ENCODE data around the gene PTPRK.

- TF ChIP-seq POLR2A (IDR thresholded peaks at IDR 0.05) (no peak), CTCF (IDR thresholded peaks at IDR 0.05) (no peak)
These were observed 520.0 kb downstream of the PTPRK start for GRCh38 chr6:128000363-128000762.

Data from thyroid gland (tissue), 4 donors.